Aorta (tissue), 5 donors: ENCODE measurements around the gene MAGOHB. TPM values are rescaled to one million over a fixed set of nuclear protein-coding genes. Genes with fewer than 3 reads are reported as not detected.
"Not testable (repeated sequence)": the region's sequence is repeated elsewhere in the genome, so short reads cannot be mapped to it uniquely, and the experiment has no call there.

ENCODE experiments used
- ATAC-seq: fragments of 200-7000 bp; cut with Tn5 transposase; one replicate; pipeline ENCODE4 v1.9.1; 2022; ENCODE audit warnings: moderate library complexity; ENCODE audit not compliant: low FRiP score
- DNase-seq, 2 donors: peaks; one replicate each; pipeline ENCODE4 v3.0.0-alpha.2; 2020
- H3K27ac ChIP-seq, 2 donors: one replicate each; pipeline ENCODE4 v1.5.1; 2013; ENCODE audit warnings: low read length in 2 of 2, mild to moderate bottlenecking in 2 of 2, moderate library complexity in 2 of 2, control low read depth in 1 of 2, inconsistent platforms in 1 of 2, low read depth in 1 of 2
- H3K27me3 ChIP-seq, 2 donors: one replicate each; pipeline ENCODE4 v1.6.1; 2013; ENCODE audit warnings: control low read depth in 1 of 2, low read length in 1 of 2, mild to moderate bottlenecking in 1 of 2, moderate library complexity in 1 of 2; ENCODE audit not compliant: insufficient read depth in 2 of 2, control insufficient read depth in 1 of 2
- H3K36me3 ChIP-seq, 2 donors: one replicate each; pipeline ENCODE4 v1.6.1; 2013; ENCODE audit warnings: control low read depth in 1 of 2, low read length in 1 of 2, mild to moderate bottlenecking in 1 of 2; ENCODE audit not compliant: insufficient read depth in 2 of 2, control insufficient read depth in 1 of 2
- H3K4me1 ChIP-seq, 2 donors: one replicate each; pipeline ENCODE4 v1.6.1; 2013; ENCODE audit warnings: low read length in 2 of 2, control low read depth in 1 of 2, mild to moderate bottlenecking in 1 of 2, moderate library complexity in 1 of 2; ENCODE audit not compliant: insufficient read depth in 2 of 2, control insufficient read depth in 1 of 2
- H3K4me3 ChIP-seq, 2 donors: one replicate each; pipeline ENCODE4 v1.5.1; 2013; ENCODE audit warnings: low read length in 2 of 2, control low read depth in 1 of 2, mild to moderate bottlenecking in 1 of 2
- H3K9me3 ChIP-seq: one replicate; pipeline ENCODE4 v1.6.1; 2013; ENCODE audit warnings: mild to moderate bottlenecking, low read length; ENCODE audit not compliant: control insufficient read depth
- WGBS, 2 donors: extraction: QIAGEN DNeasy Blood & Tissue Kit; methylation state at CpG; one replicate each; pipeline ENCODE4 v1.1.7; 2013; 5-methylcytosine and 5-hydroxymethylcytosine counted together
- intact Hi-C, 2 donors: fragments of 100-400 bp; cut with DNase I; formaldehyde crosslinking; loops; one replicate each; pipeline versions ENCODE4 v1.14.2 to v1.15.0; 2022
- polyA plus RNA-seq, 2 donors: library from polyadenylated mRNA; stranded (reverse); fragments of 200-250 nt; gene quantifications; one replicate each; pipeline ENCODE4 v1.2.3, GENCODE V29; 2013
- total RNA-seq, 2 donors: library from RNA; stranded (reverse); fragmentation: NEBNext Ultra II Directional; extraction: Animal tissue kit (Norgen Biotek cat#: 25700); gene quantifications; one replicate each; pipeline ENCODE4 v1.2.1, GENCODE V29; 2021
- donor health status: healthy with polysubstance abuse.
- donor health status: Bipolar disorder and iron deficiency.
- donor health status: DM: no; HTN: no; CAD: no.
- donor health status: DM: no; HTN: no; CAD: no.
- donor health status: DM: yes; HTN: yes; CAD: no.

MAGOHB gene
- total and polyA plus RNA-seq, 4 donors = 13.6 to 27.4 (median 17.2) TPM

GRCh38 chr12:10610188-10610587 is 3.2 kb downstream of the MAGOHB start:
- peaks cover 0 to 3% of the 10 kb centered on the region in 2 donors for H3K36me3 ChIP-seq

GRCh38 chr12:10607885-10608458 is 5.4 kb downstream of the MAGOHB start:
- DNase-seq (no peak), ATAC-seq (no peak)
- Histone ChIP-seq H3K9me3 (no peaks in the 10 kb centered on the region), H3K4me3 (no peak overlapping the region), H3K4me1 (no peaks in the 10 kb centered on the region), H3K27ac (no peak overlapping the region), H3K27me3 (no peaks in the 10 kb centered on the region), H3K36me3 (peaks cover 0 to 3% of the 10 kb centered on the region in 2 donors)
- intact Hi-C loops = no loop called here
- WGBS, 2 donors = 79 to 80% methylated on average over 3 of the region's 3 CpGs

More at GRCh38 chr12:10610188-10610587, 3.2 kb downstream of the MAGOHB start:
- intact Hi-C loops = loop anchor here (5.0 to 10.0 kb wide), 3 partner anchors 115 to 875 kb away; partner anchors contain the start of gene YBX3 (in 2 of the 2)
- no peaks in the 10 kb centered on the region for H3K9me3 ChIP-seq
- H3K27ac ChIP-seq = no peak overlapping the region
- no peaks in the 10 kb centered on the region for H3K27me3 ChIP-seq
- peaks cover 0 to 3% of the 10 kb centered on the region in 2 donors for H3K4me1 ChIP-seq
- ATAC-seq (no peak), DNase-seq (no peak)
- 88 to 89% methylated on average over 3 of the region's 3 CpGs for WGBS, 2 donors
- H3K4me3 ChIP-seq = no peak overlapping the region

DNA sequence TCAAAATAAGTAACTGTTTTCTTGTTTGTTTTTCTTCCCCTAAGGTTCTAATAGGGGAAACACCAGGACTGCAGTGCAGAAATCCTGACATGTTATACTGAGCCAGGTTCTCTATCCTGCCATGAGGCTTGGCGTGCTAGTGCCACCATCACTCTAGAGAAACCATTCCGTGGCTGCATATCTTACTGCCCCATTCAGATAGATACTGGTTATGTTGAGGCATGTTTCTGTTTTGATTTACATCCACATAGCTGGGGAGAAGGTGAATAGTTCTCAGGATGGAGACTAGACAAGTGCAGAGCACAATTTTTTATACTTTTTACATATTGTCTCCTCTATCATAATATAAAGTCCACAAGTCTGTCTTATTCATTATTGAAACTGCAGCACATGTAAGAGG is 11.5 kb downstream of the MAGOHB start:
- Histone ChIP-seq H3K27ac (no peak overlapping the region), H3K4me3 (no peak overlapping the region), H3K36me3 (peaks cover 0 to under 1% of the 10 kb centered on the region in 2 donors), H3K9me3 (no peaks in the 10 kb centered on the region), H3K4me1 (no peaks in the 10 kb centered on the region), H3K27me3 (no peaks in the 10 kb centered on the region)
- no peak for DNase-seq
- WGBS, 2 donors = 89 to 96% methylated on average over 2 of the region's 2 CpGs
- ATAC-seq = no peak
- intact Hi-C loops = no loop called here

- intact Hi-C loops = no loop called here
- DNase-seq = no peak
- Histone ChIP-seq H3K4me3 (no peak overlapping the region), H3K4me1 (no peaks in the 10 kb centered on the region), H3K27me3 (no peaks in the 10 kb centered on the region), H3K36me3 (no peaks in the 10 kb centered on the region), H3K27ac (no peak overlapping the region), H3K9me3 (no peaks in the 10 kb centered on the region)
- 86 to 90% methylated on average over 6 of the region's 6 CpGs for WGBS, 2 donors
- no peak for ATAC-seq
These were observed 12.4 kb downstream of the MAGOHB start for GRCh38 chr12:10600988-10601387.

DNA sequence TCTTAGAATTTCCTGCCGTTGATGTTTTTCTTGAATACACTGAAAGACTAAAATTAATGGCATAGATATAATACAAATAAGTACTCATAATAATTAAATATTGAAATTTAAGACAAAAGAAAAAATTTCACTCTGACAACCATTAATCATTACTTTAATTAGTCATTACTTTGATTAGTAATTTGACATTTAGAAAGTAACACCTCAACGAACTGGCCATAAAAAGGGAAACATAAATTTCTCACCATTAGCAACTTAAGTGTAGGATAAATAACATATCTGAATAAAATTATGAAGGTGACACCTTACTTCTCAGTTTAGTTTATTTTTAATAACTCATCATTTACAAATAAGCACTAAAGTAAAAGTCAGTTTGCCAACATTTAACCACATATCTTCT is 17.5 kb downstream of the MAGOHB start:
- intact Hi-C loops = no loop called here
- no peak for ATAC-seq
- Histone ChIP-seq H3K4me3 (no peak overlapping the region), H3K27me3 (no peaks in the 10 kb centered on the region), H3K9me3 (no peaks in the 10 kb centered on the region), H3K27ac (no peak overlapping the region), H3K36me3 (peaks cover 3% of the 10 kb centered on the region in 2 donors), H3K4me1 (no peaks in the 10 kb centered on the region)
- 68 to 72% methylated on average over 2 of the region's 2 CpGs for WGBS, 2 donors
- DNase-seq = no peak

DNA sequence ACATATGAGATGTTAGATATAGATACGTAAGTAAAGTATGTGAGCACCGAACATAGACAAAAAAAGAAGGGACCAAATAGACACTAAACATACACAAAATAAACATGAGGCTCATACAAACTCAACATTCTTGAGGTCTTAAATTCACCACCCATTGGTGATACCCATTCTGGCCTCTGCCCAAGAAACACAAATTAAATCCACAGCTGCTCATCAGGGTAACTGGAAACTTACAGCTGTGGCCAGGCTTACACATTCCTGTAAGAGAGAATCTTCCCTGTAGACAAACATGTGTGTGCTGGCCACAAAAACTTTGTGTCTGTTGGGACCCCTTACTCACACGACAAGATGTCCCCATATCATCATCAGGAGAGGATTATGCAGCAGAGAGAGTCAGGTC is 22.4 kb downstream of the MAGOHB start:
- H3K4me1 ChIP-seq = no peaks in the 10 kb centered on the region
- no peaks in the 10 kb centered on the region for H3K9me3 ChIP-seq
- no peak overlapping the region for H3K4me3 ChIP-seq
- ATAC-seq (no peak), DNase-seq (no peak)
- no peak overlapping the region for H3K27ac ChIP-seq
- intact Hi-C loops = no loop called here
- H3K27me3 ChIP-seq = no peaks in the 10 kb centered on the region
- WGBS, 2 donors = 87 to 93% methylated on average over 3 of the region's 3 CpGs
- H3K36me3 ChIP-seq = peaks cover 3% of the 10 kb centered on the region in 2 donors

DNA sequence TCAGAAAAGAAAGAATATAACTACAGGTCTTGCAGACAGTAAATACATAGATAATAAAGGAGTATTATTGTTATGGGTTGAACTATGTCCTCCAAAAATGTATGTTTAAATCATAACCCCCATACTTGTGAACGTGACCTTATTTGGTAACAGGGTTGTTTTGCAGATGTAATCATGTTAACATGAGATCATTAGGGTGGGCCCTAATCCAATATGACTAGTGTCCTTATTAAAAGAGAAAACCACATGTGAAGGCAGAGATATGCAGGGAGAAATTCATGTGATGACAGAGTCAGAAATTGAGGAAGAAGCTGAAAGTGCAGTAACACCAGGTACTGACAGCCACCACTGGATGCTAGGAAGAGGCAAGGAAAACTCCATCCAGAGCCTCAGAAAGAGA is 29.0 kb downstream of the MAGOHB start:
- Histone ChIP-seq H3K4me1 (no peaks in the 10 kb centered on the region), H3K36me3 (no peaks in the 10 kb centered on the region), H3K27me3 (no peaks in the 10 kb centered on the region), H3K9me3 (no peaks in the 10 kb centered on the region), H3K27ac (no peak overlapping the region), H3K4me3 (no peak overlapping the region)
- no peak for DNase-seq
- no peak for ATAC-seq
- intact Hi-C loops = no loop called here
- 93 to 95% methylated on average over 1 of the region's 1 CpG for WGBS, 2 donors

GRCh38 chr12:10582704-10583103 is 30.7 kb downstream of the MAGOHB start:
- 97% methylated on average over 3 of the region's 3 CpGs for WGBS, 2 donors

GRCh38 chr12:10582133-10582532 is 31.3 kb downstream of the MAGOHB start:
- H3K36me3 ChIP-seq, H3K4me3 ChIP-seq, DNase-seq, H3K9me3 ChIP-seq, H3K27me3 ChIP-seq, H3K4me1 ChIP-seq, intact Hi-C loops, H3K27ac ChIP-seq, ATAC-seq: not testable (repeated sequence)
- 89 to 97% methylated on average over 3 of the region's 3 CpGs for WGBS, 2 donors

More at GRCh38 chr12:10582704-10583103, 30.7 kb downstream of the MAGOHB start:
- Histone ChIP-seq H3K36me3 (no peaks in the 10 kb centered on the region), H3K27me3 (no peaks in the 10 kb centered on the region), H3K9me3 (no peaks in the 10 kb centered on the region), H3K4me3 (no peak overlapping the region), H3K27ac (no peak overlapping the region), H3K4me1 (no peaks in the 10 kb centered on the region)
- intact Hi-C loops = no loop called here
- ATAC-seq = no peak
- no peak for DNase-seq
